Measurements from ENCODE around the gene BCL2L2.

The BCL2L2 gene

GRCh38 chr14:23357261-23357660 is 50.6 kb downstream of the BCL2L2 start:
- TF ChIP-seq ZNF24 (tag by site-specific recombination; IDR thresholded peaks at IDR 0.05) = no peak
- no peak for TF ChIP-seq ZNF549 (tag by site-specific recombination; IDR thresholded peaks at IDR 0.05)
- TF ChIP-seq ZNF169 (tag by site-specific recombination; IDR thresholded peaks at IDR 0.05) = no peak
- TF ChIP-seq ZNF202 (tag by site-specific recombination; IDR thresholded peaks at IDR 0.05; ENCODE audit: borderline replicate concordance) = no peak
- no peak for TF ChIP-seq BCL6B (tag by site-specific recombination; IDR thresholded peaks at IDR 0.05)
- no peak for TF ChIP-seq ZNF404 (tag by site-specific recombination; IDR thresholded peaks at IDR 0.05)
- no peak for TF ChIP-seq ZNF146 (tag by site-specific recombination; IDR thresholded peaks at IDR 0.05)
- no peak for TF ChIP-seq YY2 (tag by site-specific recombination; IDR thresholded peaks at IDR 0.05)
- ChIA-PET CTCF (interaction anchor here (1.5 kb wide), 1 partner anchor 23 kb away, joined by 4 read pairs; no protein-coding TSS in a partner anchor), POLR2A (no interaction called here)
- no peaks in the 10 kb centered on the region for H3K4me1 ChIP-seq (ENCODE audit: control insufficient read depth, insufficient read depth, low read length)
- H3K27ac ChIP-seq (ENCODE audit: extremely low read depth, low read depth, low read length) = no peak overlapping the region
- no peak overlapping the region for H3K4me3 ChIP-seq (ENCODE audit: low read depth, low read length)
- no peaks in the 10 kb centered on the region for H3K9me3 ChIP-seq (ENCODE audit: control insufficient read depth, insufficient read depth, low read depth, low read length)
- no peaks in the 10 kb centered on the region for H3K36me3 ChIP-seq (ENCODE audit: control insufficient read depth in 2 of 2, insufficient read depth in 1 of 2, low read length in 2 of 2)

GRCh38 chr14:23358042-23358441 is 51.4 kb downstream of the BCL2L2 start:
- Histone ChIP-seq H3K27ac (ENCODE audit: extremely low read depth, low read depth, low read length) (no peak overlapping the region), H3K4me1 (ENCODE audit: control insufficient read depth, insufficient read depth, low read length) (no peaks in the 10 kb centered on the region), H3K4me3 (ENCODE audit: low read depth, low read length) (no peak overlapping the region), H3K9me3 (ENCODE audit: control insufficient read depth, insufficient read depth, low read depth, low read length) (no peaks in the 10 kb centered on the region), H3K36me3 (ENCODE audit: control insufficient read depth in 2 of 2, insufficient read depth in 1 of 2, low read length in 2 of 2) (no peaks in the 10 kb centered on the region)
- ChIA-PET CTCF (no interaction called here), POLR2A (no interaction called here)
- TF ChIP-seq KLF7 (tag by site-specific recombination; IDR thresholded peaks at IDR 0.05; ENCODE audit: borderline replicate concordance) (no peak), ZNF350 (tag by site-specific recombination; IDR thresholded peaks at IDR 0.05) (no peak), ZNF544 (tag by site-specific recombination; IDR thresholded peaks at IDR 0.05) (no peak), ZNF146 (tag by site-specific recombination; IDR thresholded peaks at IDR 0.05) (no peak)

- no peaks in the 10 kb centered on the region for H3K9me3 ChIP-seq (ENCODE audit: control insufficient read depth, insufficient read depth, low read depth, low read length)
- H3K27ac ChIP-seq (ENCODE audit: extremely low read depth, low read depth, low read length) = no peak overlapping the region
- CTCF ChIA-PET = interaction anchor here (0.8 kb wide), 1 partner anchor 21 kb away, joined by 3 read pairs; no protein-coding TSS in a partner anchor
- no peak overlapping the region for H3K4me3 ChIP-seq (ENCODE audit: low read depth, low read length)
- H3K36me3 ChIP-seq (ENCODE audit: control insufficient read depth in 2 of 2, insufficient read depth in 1 of 2, low read length in 2 of 2) = no peaks in the 10 kb centered on the region
- H3K4me1 ChIP-seq (ENCODE audit: control insufficient read depth, insufficient read depth, low read length) = no peaks in the 10 kb centered on the region
- POLR2A ChIA-PET = no interaction called here
- no peak for TF ChIP-seq ZFP69B (tag by site-specific recombination; IDR thresholded peaks at IDR 0.05)
- no peak for TF ChIP-seq HIC1 (tag by site-specific recombination; IDR thresholded peaks at IDR 0.05)
- TF ChIP-seq ZNF624 (tag by site-specific recombination; IDR thresholded peaks at IDR 0.05) = no peak
- no peak for TF ChIP-seq HOXC10 (CRISPR knock-in tag; IDR thresholded peaks at IDR 0.05)
- TF ChIP-seq ZFP37 (tag by site-specific recombination; IDR thresholded peaks at IDR 0.05) = no peak
- TF ChIP-seq MEIS1 (CRISPR knock-in tag; IDR thresholded peaks at IDR 0.05; ENCODE audit: borderline replicate concordance) = no peak
- no peak for TF ChIP-seq ZNF112 (tag by site-specific recombination; IDR thresholded peaks at IDR 0.05)
- TF ChIP-seq ZNF223 (tag by site-specific recombination; IDR thresholded peaks at IDR 0.05) = no peak
- TF ChIP-seq ZNF518A (tag by site-specific recombination; conservative IDR thresholded peaks at IDR 0.05; ENCODE audit: low read depth) = no peak
- TF ChIP-seq PRDM1 (tag by site-specific recombination; IDR thresholded peaks at IDR 0.05) = no peak
- TF ChIP-seq ZNF211 (tag by site-specific recombination; IDR thresholded peaks at IDR 0.05; ENCODE audit: low read depth) = no peak
These were observed 52.0 kb downstream of the BCL2L2 start for GRCh38 chr14:23358553-23359166.

Data from HEK293 (cell line).